NCI-H748 (cell line): Measurements from ENCODE around the gene MAGOHB.
A peak's percentile ranks its signal among the peaks of the same experiment; 100 is the strongest.
"Not testable (repeated sequence)": the region's sequence is repeated elsewhere in the genome, so short reads cannot be mapped to it uniquely, and the experiment has no call there.

Experiments used
- DNase-seq: peaks from one replicate; lab custom pipeline; 2025; ENCODE audit not compliant: unreplicated experiment; lab: John Stamatoyannopoulos, UW

MAGOHB gene

GRCh38 chr12:10612984-10613348 is 443 bp downstream of the MAGOHB start:
- DNase-seq = peak; percentile 37

- DNase-seq = no peak
These were observed 1.3 kb downstream of the MAGOHB start for GRCh38 chr12:10612110-10612509.

- DNase-seq = not testable (repeated sequence)
These were observed 2.2 kb downstream of the MAGOHB start for GRCh38 chr12:10611258-10611657.

- DNase-seq = no peak
These were observed 3.2 kb downstream of the MAGOHB start for GRCh38 chr12:10610188-10610587.

- no peak for DNase-seq
These were observed 5.4 kb downstream of the MAGOHB start for GRCh38 chr12:10607885-10608458.

- DNase-seq = no peak
These were observed 11.5 kb downstream of the MAGOHB start for GRCh38 chr12:10601860-10602259.

- no peak for DNase-seq
These were observed 12.4 kb downstream of the MAGOHB start for GRCh38 chr12:10600988-10601387.

- DNase-seq = no peak
These were observed 17.5 kb downstream of the MAGOHB start for GRCh38 chr12:10595881-10596280.

GRCh38 chr12:10590966-10591365 is 22.4 kb downstream of the MAGOHB start:
- no peak for DNase-seq

- DNase-seq = no peak
These were observed 29.0 kb downstream of the MAGOHB start for GRCh38 chr12:10584415-10584814.

GRCh38 chr12:10582704-10583103 is 30.7 kb downstream of the MAGOHB start:
- DNase-seq = no peak

GRCh38 chr12:10582133-10582532 is 31.3 kb downstream of the MAGOHB start:
- DNase-seq = not testable (repeated sequence)

- no peak for DNase-seq
These were observed 39.1 kb downstream of the MAGOHB start for GRCh38 chr12:10574307-10574706.

GRCh38 chr12:10572021-10572490 is 41.4 kb downstream of the MAGOHB start:
- peak; percentile 22 for DNase-seq

GRCh38 chr12:10571141-10571540 is 42.3 kb downstream of the MAGOHB start:
- DNase-seq = no peak

GRCh38 chr12:10567813-10568212 is 45.6 kb downstream of the MAGOHB start:
- no peak for DNase-seq

- no peak for DNase-seq
These were observed 49.4 kb downstream of the MAGOHB start for GRCh38 chr12:10563966-10564365.

GRCh38 chr12:10563002-10563401 is 50.4 kb downstream of the MAGOHB start:
- DNase-seq = no peak

- peak; percentile 35 for DNase-seq
These were observed 51.0 kb downstream of the MAGOHB start for GRCh38 chr12:10562306-10562933.

GRCh38 chr12:10559244-10559643 is 54.2 kb downstream of the MAGOHB start:
- no peak for DNase-seq

GRCh38 chr12:10558789-10559188 is 54.6 kb downstream of the MAGOHB start:
- peak; percentile 3 for DNase-seq

GRCh38 chr12:10558301-10558700 is 55.1 kb downstream of the MAGOHB start:
- no peak for DNase-seq

GRCh38 chr12:10557766-10558165 is 55.6 kb downstream of the MAGOHB start:
- no peak for DNase-seq
